Panc1 (cell line): ENCODE results near the gene RAB3GAP2. TPM values are rescaled to one million over a fixed set of nuclear protein-coding genes. Genes with fewer than 3 reads are reported as not detected.

Source experiments
- ATAC-seq: fragments of 200-7000 bp; cut with Tn5 transposase; 2 replicates; pipeline ENCODE4 v1.9.1; 2020; ENCODE audit warnings: mild to moderate bottlenecking, moderate library complexity
- BruUV-seq: library from RNA; stranded (reverse); fragments of 400-500 nt; replicated peaks from 2 replicates; lab custom pipeline; 2021; lab: Mats Ljungman, UMichigan
- CTCF ChIA-PET: fragments of 300-600 bp; sonication (Branson Sonifier 250); formaldehyde crosslinking; loops from one replicate; lab custom pipeline; 2022; ENCODE audit warnings: antibody characterized with exemption; lab: Charles Lee
- POLR2A ChIA-PET: fragments of 300-600 bp; sonication (Branson Sonifier 250); formaldehyde crosslinking; loops from one replicate; lab custom pipeline; 2022; ENCODE audit warnings: antibody characterized with exemption; lab: Charles Lee
- DNase-seq: peaks from one replicate; pipeline ENCODE4 v3.0.0-alpha.2; 2010; ENCODE audit warnings: low read depth, low spot score
- H3K27ac ChIP-seq: 2 replicates; pipeline ENCODE4 v1.5.1; 2011; ENCODE audit warnings: mild to moderate bottlenecking, low read length, inconsistent platforms
- H3K27me3 ChIP-seq: fragments of 200-500 bp; sonication (Bioruptor generic); 2 replicates; pipeline ENCODE4 v1.6.0; 2014; ENCODE audit warnings: low read length, inconsistent platforms; ENCODE audit not compliant: control insufficient read depth, insufficient read depth
- H3K36me3 ChIP-seq: fragments of 200-500 bp; sonication (Bioruptor generic); 2 replicates; pipeline ENCODE4 v1.5.1; 2014; ENCODE audit warnings: inconsistent platforms, mild to moderate bottlenecking, low read length, moderate library complexity; ENCODE audit not compliant: control insufficient read depth, insufficient read depth
- H3K4me1 ChIP-seq: 2 replicates; pipeline ENCODE4 v1.5.1; 2011; ENCODE audit warnings: inconsistent platforms, mild to moderate bottlenecking, low read length, moderate library complexity; ENCODE audit not compliant: control insufficient read depth, insufficient read depth
- H3K4me3 ChIP-seq, 2 experiments: 2 replicates each; pipeline ENCODE4 v1.5.1; 2011 to 2012; ENCODE audit warnings: low read depth in 2 of 2, low read length in 2 of 2, mild to moderate bottlenecking in 2 of 2, inconsistent platforms in 1 of 2, moderate library complexity in 1 of 2
- H3K9me3 ChIP-seq: fragments of 200-500 bp; sonication (Bioruptor generic); 2 replicates; pipeline ENCODE4 v1.5.1; 2014; ENCODE audit warnings: low read depth, mild to moderate bottlenecking, inconsistent platforms, low read length, moderate library complexity; ENCODE audit not compliant: control insufficient read depth, insufficient read depth
- POLR2AphosphoS5 ChIP-seq: IDR thresholded peaks from 2 replicates; pipeline ENCODE4 v1.6.1; 2012; ENCODE audit warnings: mild to moderate bottlenecking, low read depth, low read length, moderate library complexity
- SIN3A ChIP-seq: IDR thresholded peaks from 2 replicates; pipeline ENCODE4 v1.6.1; 2012; ENCODE audit warnings: low read depth, mild to moderate bottlenecking, low read length, moderate library complexity, borderline replicate concordance; ENCODE audit not compliant: insufficient read depth
- TCF7L2 ChIP-seq: IDR thresholded peaks from 2 replicates; pipeline ENCODE4 v1.6.1; 2011; ENCODE audit warnings: mild to moderate bottlenecking, low read depth, low read length, inconsistent platforms
- in situ Hi-C: cut with HindIII; loops from 2 replicates; pipeline ENCODE4 v1.10.0; 2016; ENCODE audit warnings: low sequenced_read_pairs, low pct_unique_long_range_greater_than_20kb
- intact Hi-C: fragments of 100-400 bp; cut with micrococcal nuclease; formaldehyde crosslinking; loops from one replicate; pipeline ENCODE4 v1.10.0; 2022; ENCODE audit not compliant: unreplicated experiment
- total RNA-seq: library from RNA; stranded (reverse); gene quantifications from one replicate; pipeline ENCODE4 v1.2.1, GENCODE V29; 2021; ENCODE audit not compliant: unreplicated experiment
- TF ChIP-seq, protein P1 (sequence below), 2 experiments: IDR thresholded peaks; 2 replicates each; pipeline ENCODE4 v1.6.1; 2011 to 2012; ENCODE audit warnings: low read depth in 2 of 2, control low read depth in 1 of 2, low read length in 1 of 2, mild to moderate bottlenecking in 1 of 2, moderate library complexity in 1 of 2; ENCODE audit not compliant: insufficient read depth in 1 of 2
- TF ChIP-seq, protein P2 (sequence below): fragments of 450-650 bp; IDR thresholded peaks from 2 replicates; pipeline ENCODE4 v1.5.1; 2017; ENCODE audit warnings: mild to moderate bottlenecking

RAB3GAP2 gene
- total RNA-seq, 1 experiment from 2014 or later: 39.0 TPM

DNA sequence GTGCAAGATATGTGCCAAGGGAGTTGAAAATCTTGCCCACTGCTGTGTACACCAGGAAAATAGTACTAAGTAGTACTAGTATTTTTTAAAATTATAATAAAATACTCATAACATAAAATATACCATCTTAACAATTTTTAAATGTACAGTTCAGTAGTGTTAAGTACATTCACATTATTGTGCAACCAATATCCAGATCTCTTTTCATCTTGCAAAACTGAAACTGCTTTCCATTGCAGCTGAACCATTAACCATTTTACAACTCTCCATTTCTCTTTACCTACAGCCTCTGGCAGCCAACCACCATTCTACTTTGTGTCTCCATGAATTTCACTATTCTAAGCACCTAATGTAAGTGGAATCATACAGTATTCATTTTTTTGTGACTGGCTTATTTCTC is 19.3 kb upstream of the RAB3GAP2 start:
- no peaks in the 10 kb centered on the region for H3K9me3 ChIP-seq
- BruUV-seq: no TSS peak
- ChIA-PET CTCF (interaction anchor here (1.0 kb wide), 1 partner anchor 19 kb away, joined by 4 read pairs; the partner anchor contains the start of gene RAB3GAP2), POLR2A (no interaction called here)
- no peaks in the 10 kb centered on the region for H3K4me1 ChIP-seq
- TF ChIP-seq POLR2AphosphoS5 (no peak), TCF7L2 (no peak), SIN3A (no peak)
- TF ChIP-seq, protein P1, sequence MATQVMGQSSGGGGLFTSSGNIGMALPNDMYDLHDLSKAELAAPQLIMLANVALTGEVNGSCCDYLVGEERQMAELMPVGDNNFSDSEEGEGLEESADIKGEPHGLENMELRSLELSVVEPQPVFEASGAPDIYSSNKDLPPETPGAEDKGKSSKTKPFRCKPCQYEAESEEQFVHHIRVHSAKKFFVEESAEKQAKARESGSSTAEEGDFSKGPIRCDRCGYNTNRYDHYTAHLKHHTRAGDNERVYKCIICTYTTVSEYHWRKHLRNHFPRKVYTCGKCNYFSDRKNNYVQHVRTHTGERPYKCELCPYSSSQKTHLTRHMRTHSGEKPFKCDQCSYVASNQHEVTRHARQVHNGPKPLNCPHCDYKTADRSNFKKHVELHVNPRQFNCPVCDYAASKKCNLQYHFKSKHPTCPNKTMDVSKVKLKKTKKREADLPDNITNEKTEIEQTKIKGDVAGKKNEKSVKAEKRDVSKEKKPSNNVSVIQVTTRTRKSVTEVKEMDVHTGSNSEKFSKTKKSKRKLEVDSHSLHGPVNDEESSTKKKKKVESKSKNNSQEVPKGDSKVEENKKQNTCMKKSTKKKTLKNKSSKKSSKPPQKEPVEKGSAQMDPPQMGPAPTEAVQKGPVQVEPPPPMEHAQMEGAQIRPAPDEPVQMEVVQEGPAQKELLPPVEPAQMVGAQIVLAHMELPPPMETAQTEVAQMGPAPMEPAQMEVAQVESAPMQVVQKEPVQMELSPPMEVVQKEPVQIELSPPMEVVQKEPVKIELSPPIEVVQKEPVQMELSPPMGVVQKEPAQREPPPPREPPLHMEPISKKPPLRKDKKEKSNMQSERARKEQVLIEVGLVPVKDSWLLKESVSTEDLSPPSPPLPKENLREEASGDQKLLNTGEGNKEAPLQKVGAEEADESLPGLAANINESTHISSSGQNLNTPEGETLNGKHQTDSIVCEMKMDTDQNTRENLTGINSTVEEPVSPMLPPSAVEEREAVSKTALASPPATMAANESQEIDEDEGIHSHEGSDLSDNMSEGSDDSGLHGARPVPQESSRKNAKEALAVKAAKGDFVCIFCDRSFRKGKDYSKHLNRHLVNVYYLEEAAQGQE (IDR thresholded peaks at IDR 0.05; ENCODE audit: insufficient read depth in 1 of 2, low read depth in 2 of 2, low read length in 1 of 2): no peak
- TF ChIP-seq, protein P2, sequence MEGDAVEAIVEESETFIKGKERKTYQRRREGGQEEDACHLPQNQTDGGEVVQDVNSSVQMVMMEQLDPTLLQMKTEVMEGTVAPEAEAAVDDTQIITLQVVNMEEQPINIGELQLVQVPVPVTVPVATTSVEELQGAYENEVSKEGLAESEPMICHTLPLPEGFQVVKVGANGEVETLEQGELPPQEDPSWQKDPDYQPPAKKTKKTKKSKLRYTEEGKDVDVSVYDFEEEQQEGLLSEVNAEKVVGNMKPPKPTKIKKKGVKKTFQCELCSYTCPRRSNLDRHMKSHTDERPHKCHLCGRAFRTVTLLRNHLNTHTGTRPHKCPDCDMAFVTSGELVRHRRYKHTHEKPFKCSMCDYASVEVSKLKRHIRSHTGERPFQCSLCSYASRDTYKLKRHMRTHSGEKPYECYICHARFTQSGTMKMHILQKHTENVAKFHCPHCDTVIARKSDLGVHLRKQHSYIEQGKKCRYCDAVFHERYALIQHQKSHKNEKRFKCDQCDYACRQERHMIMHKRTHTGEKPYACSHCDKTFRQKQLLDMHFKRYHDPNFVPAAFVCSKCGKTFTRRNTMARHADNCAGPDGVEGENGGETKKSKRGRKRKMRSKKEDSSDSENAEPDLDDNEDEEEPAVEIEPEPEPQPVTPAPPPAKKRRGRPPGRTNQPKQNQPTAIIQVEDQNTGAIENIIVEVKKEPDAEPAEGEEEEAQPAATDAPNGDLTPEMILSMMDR: no peak
- peaks cover 12% of the 10 kb centered on the region; the same call in 1 of the 2 replicates for H3K27me3 ChIP-seq
- no peaks in the 10 kb centered on the region for H3K36me3 ChIP-seq
- DNase-seq: no peak
- in situ Hi-C loops (no loop called here), intact Hi-C loops (loop anchor here (10.0 kb wide), 1 partner anchor 233 kb away; the partner anchor contains the start of gene MARK1)
- no peak overlapping the region for H3K4me3 ChIP-seq
- no peak overlapping the region for H3K27ac ChIP-seq
- no peak for ATAC-seq

DNA sequence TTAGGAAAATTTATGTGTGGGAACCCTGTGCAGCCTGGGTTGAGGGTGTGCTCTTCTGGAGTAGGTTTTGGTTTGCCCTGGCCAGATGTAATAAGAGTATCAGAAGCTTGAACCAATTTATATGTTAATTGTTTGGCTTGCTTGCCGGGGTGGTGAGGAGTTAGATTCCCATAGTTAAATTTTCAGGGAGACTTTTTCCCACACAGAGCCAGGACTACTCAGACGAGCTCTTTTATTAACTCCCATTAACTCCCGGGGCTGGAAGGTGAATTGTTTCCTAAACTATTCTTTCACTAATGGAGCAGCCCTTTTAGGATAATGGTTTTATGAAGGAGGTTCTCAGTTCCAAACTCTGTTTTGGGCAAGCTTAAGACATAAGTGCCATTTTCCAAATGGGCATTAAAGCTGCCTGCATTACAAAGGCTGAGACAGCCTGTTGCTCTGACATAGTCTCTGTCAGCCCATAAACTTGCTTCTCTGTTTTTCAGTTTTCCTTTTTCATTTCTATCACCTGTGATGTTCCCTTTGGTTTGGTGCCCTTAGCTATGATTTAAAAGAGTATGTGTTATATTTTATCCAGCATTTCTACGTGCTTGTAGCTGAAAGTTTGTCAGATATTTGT is 18.0 kb upstream of the RAB3GAP2 start:
- in situ Hi-C loops (no loop called here), intact Hi-C loops (loop anchor here (10.0 kb wide), 1 partner anchor 235 kb away; the partner anchor contains the start of gene MARK1)
- no TSS peak for BruUV-seq
- ChIA-PET CTCF (interaction anchor here (0.6 to 1.0 kb wide), 2 partner anchors 18 to 453 kb away, joined by 4 to 5 read pairs; partner anchors contain the start of gene RAB3GAP2), POLR2A (no interaction called here)
- TF ChIP-seq TCF7L2: no peak
- no peaks in the 10 kb centered on the region for H3K4me1 ChIP-seq
- peaks cover 14% of the 10 kb centered on the region; the same call in 1 of the 2 replicates for H3K27me3 ChIP-seq
- DNase-seq: no peak
- ATAC-seq: no peak
- H3K27ac ChIP-seq: no peak overlapping the region
- no peaks in the 10 kb centered on the region for H3K36me3 ChIP-seq
- no peak overlapping the region for H3K4me3 ChIP-seq
- H3K9me3 ChIP-seq: no peaks in the 10 kb centered on the region

DNA sequence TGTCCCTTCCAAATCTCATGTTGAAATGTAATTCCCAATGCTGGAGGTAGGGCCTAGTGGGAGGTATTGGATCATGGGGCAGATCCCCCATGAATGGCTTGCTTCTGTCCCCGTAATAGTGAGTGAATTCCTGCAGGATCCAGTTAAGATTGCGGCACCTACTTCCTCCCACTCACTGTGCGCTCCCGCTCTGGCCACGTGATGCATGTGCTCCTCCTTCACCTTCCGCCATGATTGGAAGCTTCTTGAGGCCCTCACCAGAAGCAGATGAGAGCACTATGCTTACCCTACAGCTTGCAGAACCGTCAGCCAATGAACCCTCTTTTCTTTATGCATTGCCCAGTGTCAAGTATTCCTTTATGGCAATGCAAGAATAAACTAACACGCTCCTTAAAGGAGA is 14.9 kb upstream of the RAB3GAP2 start:
- no peak for DNase-seq
- ChIA-PET CTCF (no interaction called here), POLR2A (no interaction called here)
- no TSS peak for BruUV-seq
- Histone ChIP-seq H3K9me3 (no peaks in the 10 kb centered on the region), H3K4me1 (no peaks in the 10 kb centered on the region), H3K27me3 (peaks cover 19% of the 10 kb centered on the region; the same call in 1 of the 2 replicates), H3K4me3 (no peak overlapping the region), H3K27ac (no peak overlapping the region), H3K36me3 (no peaks in the 10 kb centered on the region)
- no peak for ATAC-seq
- in situ Hi-C loops (no loop called here), intact Hi-C loops (loop anchor here (10.0 kb wide), 1 partner anchor 398 kb away; no protein-coding TSS in a partner anchor)
- TF ChIP-seq POLR2AphosphoS5 (no peak), TCF7L2 (no peak), SIN3A (no peak)
- TF ChIP-seq, protein P2: no peak
- TF ChIP-seq, protein P1 (IDR thresholded peaks at IDR 0.05; ENCODE audit: insufficient read depth in 1 of 2, low read depth in 2 of 2, low read length in 1 of 2): no peak
